K562 (cell line): ENCODE data around the gene ARMH1. TPM values are rescaled to one million over a fixed set of nuclear protein-coding genes. Genes with fewer than 3 reads are reported as not detected.
A peak's percentile ranks its signal among the peaks of the same experiment; 100 is the strongest.

ENCODE experiments used
- CCNT2 ChIP-seq: IDR thresholded peaks from 2 replicates; pipeline ENCODE4 v1.6.1; 2011; ENCODE audit warnings: borderline replicate concordance, low read depth, mild to moderate bottlenecking, moderate library complexity, mixed read lengths, low read length; ENCODE audit not compliant: insufficient read length; ENCODE audit errors: extremely low read depth
- CHD1 ChIP-seq: fragments of 200-600 bp; sonication (generic); IDR thresholded peaks from one replicate; pipeline ENCODE4 v1.6.1; 2012; ENCODE audit warnings: mild to moderate bottlenecking, moderate library complexity, low read length, inconsistent platforms
- E2F3 ChIP-seq: fragments of 250-450 bp; sonication (Bioruptor Pico); IDR thresholded peaks from 2 replicates; pipeline ENCODE4 v1.4.0; 2020; ENCODE audit warnings: mild to moderate bottlenecking
- ESRRB ChIP-seq: fragments of 250-450 bp; sonication (Bioruptor Pico); IDR thresholded peaks from 2 replicates; pipeline ENCODE4 v1.5.0; 2020; ENCODE audit warnings: mild to moderate bottlenecking, moderate library complexity, borderline replicate concordance
- FOXA3 ChIP-seq, 2 experiments: fragments of 450-650 bp in 1 of 2; sonication (generic) in 1 of 2; formaldehyde crosslinking; IDR thresholded peaks in 1 of 2; conservative IDR thresholded peaks in 1 of 2; 2 replicates each; pipeline versions ENCODE4 v1.4.0 to v1.8.0; 2020 to 2022; ENCODE audit warnings: mild to moderate bottlenecking in 2 of 2, missing genetic modification reagents in 1 of 2
- GABPA ChIP-seq: fragments of 200-800 bp; sonication (Bioruptor generic); conservative IDR thresholded peaks from 2 replicates; pipeline ENCODE4 v1.6.1; 2016; ENCODE audit warnings: low read depth, missing genetic modification characterization, missing compliant biosample characterization
- IFI16 ChIP-seq: fragments of 250-450 bp; sonication (Bioruptor Pico); IDR thresholded peaks from 2 replicates; pipeline ENCODE4 v2.1.2; 2022; ENCODE audit warnings: mild to moderate bottlenecking, inconsistent platforms
- MCM5 ChIP-seq: fragments of 450-650 bp; IDR thresholded peaks from 2 replicates; pipeline ENCODE4 v1.6.1; 2016; ENCODE audit warnings: low read depth
- NCOA6 ChIP-seq: fragments of 450-650 bp; IDR thresholded peaks from 2 replicates; pipeline ENCODE4 v1.6.1; 2017; ENCODE audit warnings: mild to moderate bottlenecking
- NUFIP1 ChIP-seq: fragments of 450-650 bp; IDR thresholded peaks from 2 replicates; pipeline ENCODE4 v1.6.1; 2018; ENCODE audit not compliant: partially characterized antibody
- OTX1 ChIP-seq: fragments of 450-650 bp; formaldehyde crosslinking; IDR thresholded peaks from 2 replicates; pipeline ENCODE4 v1.4.0; 2022; ENCODE audit warnings: mild to moderate bottlenecking
- POLR2A ChIP-seq: fragments of 450-650 bp; conservative IDR thresholded peaks from 2 replicates; pipeline ENCODE4 v1.6.1; 2016
- POLR2B ChIP-seq: fragments of 450-650 bp; IDR thresholded peaks from 2 replicates; pipeline ENCODE4 v1.6.1; 2018; ENCODE audit warnings: low read depth; ENCODE audit not compliant: partially characterized antibody
- PPARD ChIP-seq: fragments of 250-450 bp; sonication (Bioruptor Pico); IDR thresholded peaks from 2 replicates; pipeline ENCODE4 v1.8.0; 2022; ENCODE audit warnings: inconsistent platforms, mild to moderate bottlenecking, moderate library complexity
- RBFOX2 ChIP-seq: fragments of 200-400 bp; formaldehyde crosslinking; IDR thresholded peaks from 2 replicates; pipeline ENCODE4 v1.6.1; 2017; ENCODE audit warnings: low read depth, mild to moderate bottlenecking, low read length, moderate library complexity
- SMARCE1 ChIP-seq: fragments of 450-650 bp; IDR thresholded peaks from 2 replicates; pipeline ENCODE4 v1.7.1; 2016; ENCODE audit warnings: mild to moderate bottlenecking
- SNIP1 ChIP-seq: fragments of 450-650 bp; IDR thresholded peaks from 2 replicates; pipeline ENCODE4 v1.7.1; 2017; ENCODE audit warnings: low read depth, mild to moderate bottlenecking
- SPI1 ChIP-seq: IDR thresholded peaks from 2 replicates; pipeline ENCODE4 v1.6.1; 2011; ENCODE audit warnings: low read depth, low read length, control low read depth, borderline replicate concordance
- TBP ChIP-seq: optimal IDR thresholded peaks from 2 replicates; pipeline ENCODE3; 2011; ENCODE audit warnings: low read depth, low read length, improper control_type of control experiment
- ZNF12 ChIP-seq: sonication (generic); formaldehyde crosslinking; IDR thresholded peaks from 2 replicates; pipeline ENCODE4 v1.4.0; 2020; ENCODE audit warnings: mild to moderate bottlenecking, missing genetic modification reagents
- ZNF347 ChIP-seq: fragments of 450-650 bp; formaldehyde crosslinking; IDR thresholded peaks from 2 replicates; pipeline ENCODE4 v1.4.0; 2020; ENCODE audit warnings: low read depth, mild to moderate bottlenecking, moderate library complexity
- ZNF436 ChIP-seq: fragments of 250-450, 450-650 bp; sonication (Bioruptor Pico); formaldehyde crosslinking; IDR thresholded peaks from 2 replicates; pipeline ENCODE4 v1.7.0; 2020; ENCODE audit warnings: mild to moderate bottlenecking
- ZNF785 ChIP-seq: fragments of 250-450 bp; sonication (Bioruptor Pico); IDR thresholded peaks from 2 replicates; pipeline ENCODE4 v1.4.0; 2020; ENCODE audit warnings: mild to moderate bottlenecking
- polyA plus RNA-seq, 8 experiments: library from polyadenylated mRNA; depleted of rRNA in 4 of 8; stranded (reverse) in 5 of 8; unstranded in 3 of 8; fragments of >200 nt; fragmentation: Nextera tagmentation in 2 of 8; fragmentation: Illumina TruSeq in 1 of 8; extraction: Ambion mirVana in 2 of 8; extraction: Trizol in 1 of 8; gene quantifications; 2 replicates each; pipeline versions ENCODE4 v1.2.1 to v1.2.3, GENCODE V29; 2011 to 2014; ENCODE audit warnings: inconsistent platforms in 1 of 8, missing spikeins in 1 of 8
- total RNA-seq, 7 experiments: library from RNA; depleted of rRNA in 6 of 7; stranded (reverse); fragments of >200 nt in 6 of 7; fragmentation: Illumina TruSeq in 2 of 7; extraction: Trizol in 2 of 7; gene quantifications; 2 replicates each; pipeline versions ENCODE4 v1.2.1 to v1.2.3, GENCODE V29; 2011 to 2021; ENCODE audit warnings: low replicate concordance in 1 of 7
- TF ChIP-seq, protein P1 (sequence below): fragments of 250-450 bp; sonication (Bioruptor Pico); IDR thresholded peaks from 2 replicates; pipeline ENCODE4 v1.8.0; 2022; ENCODE audit warnings: moderate library complexity, mild to moderate bottlenecking, inconsistent platforms
- TF ChIP-seq, protein P2 (sequence below), 2 experiments: IDR thresholded peaks; 2 replicates each; pipeline ENCODE4 v1.6.1; 2012; ENCODE audit warnings: improper control_type of control experiment in 2 of 2, low read depth in 2 of 2, low read length in 2 of 2, borderline replicate concordance in 1 of 2
- TF ChIP-seq, protein P3 (sequence below): fragments of 250-450 bp; sonication (Bioruptor Pico); IDR thresholded peaks from 2 replicates; pipeline ENCODE4 v1.4.0; 2020; ENCODE audit warnings: mild to moderate bottlenecking

ARMH1 gene
- total and polyA plus RNA-seq, 9 of the 15 experiments (the other 6 are each of a cell fraction or from before 2014, with no cell fraction given), result 0.41 TPM; not detected in 8

DNA sequence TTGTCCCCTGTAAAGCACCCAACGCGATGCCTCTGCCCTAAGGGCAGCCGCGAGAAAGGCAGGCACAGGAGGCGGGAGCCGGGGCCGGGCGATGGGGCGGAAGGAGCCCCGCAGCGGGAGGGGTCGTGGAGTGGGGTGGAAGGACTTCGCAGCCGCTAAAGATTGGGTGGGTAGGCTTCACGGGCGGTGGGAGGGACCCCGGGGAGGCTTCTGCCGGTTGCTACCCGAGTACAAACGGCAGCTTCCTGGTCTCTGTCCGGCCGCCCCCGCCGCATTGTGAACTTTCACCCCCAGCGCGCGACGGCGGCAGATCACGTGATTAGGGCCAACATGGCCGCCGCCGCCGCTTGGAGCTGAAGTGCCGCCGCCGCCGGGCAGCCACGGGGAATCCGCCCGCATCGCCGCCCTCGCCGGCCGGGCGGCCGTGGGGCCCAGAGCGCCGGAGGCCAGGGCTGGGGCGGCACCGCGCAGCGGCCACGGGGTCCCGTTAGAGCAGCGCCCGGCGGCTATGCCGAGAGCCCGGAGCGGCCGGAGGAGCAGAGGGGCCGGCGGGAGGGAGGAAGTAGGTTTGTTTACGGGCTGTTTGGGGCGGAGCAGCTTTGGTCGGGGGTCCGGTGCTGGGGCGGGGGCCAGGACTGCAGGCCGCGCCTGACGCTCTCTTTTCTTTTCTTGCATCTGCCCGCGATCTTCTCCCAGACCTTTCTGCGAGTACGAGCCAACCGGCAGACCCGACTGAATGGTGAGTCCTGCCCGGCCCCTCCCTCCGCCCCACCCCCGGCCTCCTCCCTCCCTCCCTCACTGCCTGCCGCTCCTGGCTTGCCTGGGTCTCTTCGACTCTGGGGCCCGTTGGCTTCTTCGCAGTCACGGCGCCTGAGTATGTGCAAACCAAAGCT is 42.6 kb upstream of the ARMH1 start (continued):
- TF ChIP-seq, protein P1, sequence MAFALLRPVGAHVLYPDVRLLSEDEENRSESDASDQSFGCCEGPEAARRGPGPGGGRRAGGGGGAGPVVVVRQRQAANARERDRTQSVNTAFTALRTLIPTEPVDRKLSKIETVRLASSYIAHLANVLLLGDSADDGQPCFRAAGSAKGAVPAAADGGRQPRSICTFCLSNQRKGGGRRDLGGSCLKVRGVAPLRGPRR (CRISPR knock-in tag), result no peak
- peak; percentile 72 for TF ChIP-seq POLR2B
- no peak for TF ChIP-seq PPARD (CRISPR knock-in tag)
- TF ChIP-seq MCM5, result no peak
- no peak for TF ChIP-seq CHD1
- TF ChIP-seq POLR2A, result peak; percentile 89
- no peak for TF ChIP-seq ZNF347
- no peak; the same call in 1 of the 2 replicates for TF ChIP-seq ZNF12 (CRISPR knock-in tag)
- no peak for TF ChIP-seq SNIP1
- peak; percentile 88 for TF ChIP-seq TBP
- TF ChIP-seq, protein P2, sequence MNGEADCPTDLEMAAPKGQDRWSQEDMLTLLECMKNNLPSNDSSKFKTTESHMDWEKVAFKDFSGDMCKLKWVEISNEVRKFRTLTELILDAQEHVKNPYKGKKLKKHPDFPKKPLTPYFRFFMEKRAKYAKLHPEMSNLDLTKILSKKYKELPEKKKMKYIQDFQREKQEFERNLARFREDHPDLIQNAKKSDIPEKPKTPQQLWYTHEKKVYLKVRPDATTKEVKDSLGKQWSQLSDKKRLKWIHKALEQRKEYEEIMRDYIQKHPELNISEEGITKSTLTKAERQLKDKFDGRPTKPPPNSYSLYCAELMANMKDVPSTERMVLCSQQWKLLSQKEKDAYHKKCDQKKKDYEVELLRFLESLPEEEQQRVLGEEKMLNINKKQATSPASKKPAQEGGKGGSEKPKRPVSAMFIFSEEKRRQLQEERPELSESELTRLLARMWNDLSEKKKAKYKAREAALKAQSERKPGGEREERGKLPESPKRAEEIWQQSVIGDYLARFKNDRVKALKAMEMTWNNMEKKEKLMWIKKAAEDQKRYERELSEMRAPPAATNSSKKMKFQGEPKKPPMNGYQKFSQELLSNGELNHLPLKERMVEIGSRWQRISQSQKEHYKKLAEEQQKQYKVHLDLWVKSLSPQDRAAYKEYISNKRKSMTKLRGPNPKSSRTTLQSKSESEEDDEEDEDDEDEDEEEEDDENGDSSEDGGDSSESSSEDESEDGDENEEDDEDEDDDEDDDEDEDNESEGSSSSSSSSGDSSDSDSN (IDR thresholded peaks at IDR 0.05; ENCODE audit: borderline replicate concordance in 1 of 2, low read depth in 2 of 2, low read length in 2 of 2), result no peak
- TF ChIP-seq RBFOX2, result peak; percentile 97
- TF ChIP-seq SMARCE1, result peak; percentile 22; the same call in 1 of the 2 replicates
- TF ChIP-seq SPI1, result peak; percentile 83
- TF ChIP-seq NCOA6, result no peak
- TF ChIP-seq CCNT2, result peak; percentile 92
- peak; percentile 81 for TF ChIP-seq GABPA (tag)
- no peak for TF ChIP-seq ZNF785 (CRISPR knock-in tag)
- TF ChIP-seq ESRRB (CRISPR knock-in tag), result no peak
- 0 out of 2 replicates have a peak, but pooled peaks have one; percentile 44 for TF ChIP-seq ZNF436
- peak; percentile 93 for TF ChIP-seq OTX1
- no peak for TF ChIP-seq IFI16 (CRISPR knock-in tag)
- TF ChIP-seq E2F3, result peak; percentile 67; the same call in 1 of the 2 replicates
- TF ChIP-seq, protein P3, sequence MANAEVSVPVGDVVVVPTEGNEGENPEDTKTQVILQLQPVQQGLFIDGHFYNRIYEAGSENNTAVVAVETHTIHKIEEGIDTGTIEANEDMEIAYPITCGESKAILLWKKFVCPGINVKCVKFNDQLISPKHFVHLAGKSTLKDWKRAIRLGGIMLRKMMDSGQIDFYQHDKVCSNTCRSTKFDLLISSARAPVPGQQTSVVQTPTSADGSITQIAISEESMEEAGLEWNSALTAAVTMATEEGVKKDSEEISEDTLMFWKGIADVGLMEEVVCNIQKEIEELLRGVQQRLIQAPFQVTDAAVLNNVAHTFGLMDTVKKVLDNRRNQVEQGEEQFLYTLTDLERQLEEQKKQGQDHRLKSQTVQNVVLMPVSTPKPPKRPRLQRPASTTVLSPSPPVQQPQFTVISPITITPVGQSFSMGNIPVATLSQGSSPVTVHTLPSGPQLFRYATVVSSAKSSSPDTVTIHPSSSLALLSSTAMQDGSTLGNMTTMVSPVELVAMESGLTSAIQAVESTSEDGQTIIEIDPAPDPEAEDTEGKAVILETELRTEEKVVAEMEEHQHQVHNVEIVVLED (CRISPR knock-in tag), result peak; percentile 96
- no peak for TF ChIP-seq FOXA3 (CRISPR knock-in tag; conservative IDR thresholded peaks at IDR 0.05 in 1 of 2, IDR thresholded peaks at IDR 0.05 in 1 of 2)
- no peak for TF ChIP-seq NUFIP1
